HG03354 (cell line): ENCODE measurements around the gene VENTX.
A peak's percentile ranks its signal among the peaks of the same experiment; 100 is the strongest.

Experiments
- ATAC-seq: cut with Tn5 transposase; IDR thresholded peaks from one replicate; pipeline ENCODE4 v1.9.1; 2021; ENCODE audit warnings: mild to moderate bottlenecking; ENCODE audit not compliant: unreplicated experiment, poor library complexity, severe bottlenecking

Gene VENTX

GRCh38 chr10:133278577-133279265 lies 41.1 kb downstream of the VENTX start:
- ATAC-seq: peak; percentile 50

DNA sequence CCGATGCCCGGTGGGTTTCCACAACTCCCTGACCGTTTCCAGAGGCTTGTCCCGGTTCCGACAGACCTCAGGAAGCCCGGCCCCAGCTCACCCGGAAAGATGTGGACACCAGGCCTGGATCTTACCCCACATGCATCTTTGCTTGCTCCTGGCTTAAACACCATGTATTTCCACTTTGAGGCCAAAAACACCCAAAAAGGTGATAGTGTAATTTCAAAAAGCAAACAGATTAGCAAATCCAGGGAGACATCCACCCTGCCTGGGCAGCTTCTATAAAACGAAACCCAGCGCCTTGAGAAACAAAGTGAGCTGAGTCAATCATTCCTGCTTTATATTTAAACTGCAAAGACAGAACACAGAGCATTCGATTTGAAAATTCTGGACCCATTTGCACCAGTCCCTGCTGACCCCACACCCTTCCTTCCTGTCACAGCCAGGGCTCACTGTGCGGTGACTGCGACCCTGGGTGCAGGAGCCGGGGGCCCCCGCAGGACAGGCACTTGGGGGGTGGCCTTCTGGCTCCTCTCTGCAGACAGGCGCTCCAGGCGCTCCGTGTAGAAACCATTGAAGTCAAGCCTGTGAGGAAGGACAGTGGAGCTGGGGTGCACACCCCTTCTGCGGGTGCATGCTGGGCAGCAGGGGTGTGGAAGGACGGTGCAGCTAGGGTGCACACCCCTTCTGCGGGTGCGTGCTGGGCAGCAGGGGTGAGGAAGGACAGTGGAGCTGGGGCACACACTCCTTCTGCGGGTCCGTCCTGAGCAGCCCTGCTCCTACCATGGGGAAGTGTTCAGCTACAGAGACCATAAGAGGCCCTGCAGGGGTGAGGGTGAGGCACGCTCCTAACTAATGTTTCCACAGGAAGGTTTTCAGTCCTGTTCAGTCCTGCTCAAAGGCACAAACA lies 41.9 kb downstream of the VENTX start:
- ATAC-seq: no peak

DNA sequence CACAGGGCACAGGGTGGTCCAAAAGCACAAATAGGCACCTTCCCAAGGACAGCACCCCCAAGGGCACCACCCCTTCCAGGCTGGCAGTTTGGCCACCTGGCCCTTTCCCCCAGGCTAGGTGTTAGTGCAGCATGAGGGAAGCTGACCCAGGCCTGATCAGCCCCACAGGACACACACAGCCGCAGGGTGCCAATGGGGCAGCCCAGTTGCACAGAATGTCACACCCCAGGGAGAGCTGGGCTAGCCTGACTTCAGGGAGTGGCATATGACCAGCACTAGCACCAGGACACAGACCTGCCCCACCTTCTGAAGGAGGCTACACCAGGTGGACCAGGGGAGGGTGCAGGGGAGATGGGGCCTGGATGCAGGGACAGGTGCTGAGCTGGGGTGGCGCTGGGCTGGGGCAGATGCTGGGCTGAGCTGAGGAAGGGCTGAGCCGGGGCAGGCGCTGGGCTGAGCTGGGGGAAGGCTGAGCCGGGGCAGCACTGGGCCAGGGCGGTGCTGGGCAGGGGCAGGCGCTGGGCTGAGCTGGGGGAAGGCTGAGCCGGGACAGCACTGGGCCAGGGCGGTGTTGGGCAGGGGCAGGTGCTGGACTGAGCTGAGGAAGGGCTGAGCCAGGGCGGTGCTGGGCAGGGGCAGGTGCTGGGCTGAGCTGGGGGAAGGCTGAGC lies 42.9 kb downstream of the VENTX start:
- ATAC-seq: no peak

DNA sequence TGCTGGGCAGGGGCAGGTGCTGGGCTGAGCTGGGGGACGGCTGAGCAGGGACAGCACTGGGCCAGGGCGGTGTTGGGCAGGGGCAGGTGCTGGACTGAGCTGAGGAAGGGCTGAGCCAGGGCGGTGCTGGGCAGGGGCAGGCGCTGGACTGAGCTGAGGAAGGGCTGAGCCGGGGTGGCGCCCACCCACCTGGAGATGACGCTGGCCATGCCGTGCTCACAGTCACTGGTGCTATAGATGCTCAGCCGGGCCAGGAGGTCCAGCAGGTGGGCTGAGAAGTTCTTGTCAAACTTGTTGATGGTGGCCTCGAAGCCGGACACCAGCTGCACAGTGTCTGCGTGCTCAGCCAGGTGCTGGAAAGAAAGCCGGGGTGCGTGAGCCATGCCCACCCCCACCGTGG lies 43.4 kb downstream of the VENTX start:
- no peak for ATAC-seq

DNA sequence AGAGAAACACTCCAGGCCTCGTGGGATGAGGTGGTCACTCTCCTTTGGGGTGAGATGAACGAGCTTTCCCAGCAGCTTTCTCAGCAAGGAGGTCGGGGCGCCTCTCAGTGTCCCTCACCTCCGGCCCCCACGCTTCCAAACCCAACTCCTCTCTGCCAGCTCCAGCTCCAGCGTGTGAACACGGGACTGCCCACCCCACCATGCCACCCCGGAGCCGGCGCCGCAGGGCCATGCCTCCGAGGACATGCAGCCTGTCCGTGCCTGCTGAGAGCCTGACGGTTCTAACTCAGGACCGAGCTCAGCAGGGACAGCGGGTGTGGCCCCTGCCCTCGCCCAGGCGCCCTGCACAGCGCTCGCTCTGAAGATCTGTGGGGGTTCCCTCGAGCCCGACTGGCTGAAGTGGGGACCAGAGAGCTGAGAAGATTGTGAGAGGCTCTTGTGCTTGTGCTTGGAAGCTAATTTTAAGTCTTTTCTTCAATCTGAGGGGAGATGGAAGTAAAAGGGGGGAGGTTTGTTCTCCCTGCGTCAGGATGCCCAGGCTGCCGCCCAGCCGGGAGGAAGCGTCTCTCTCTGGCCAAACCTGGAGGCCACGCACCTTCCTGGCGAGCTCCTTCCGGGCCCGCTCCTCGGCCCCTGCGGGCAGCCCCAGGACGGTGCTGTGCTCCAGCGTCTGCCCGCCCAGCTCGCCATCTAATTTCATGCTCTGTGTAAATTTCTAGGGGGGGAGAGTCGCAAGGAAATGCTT lies 44.1 kb downstream of the VENTX start:
- ATAC-seq: no peak

DNA sequence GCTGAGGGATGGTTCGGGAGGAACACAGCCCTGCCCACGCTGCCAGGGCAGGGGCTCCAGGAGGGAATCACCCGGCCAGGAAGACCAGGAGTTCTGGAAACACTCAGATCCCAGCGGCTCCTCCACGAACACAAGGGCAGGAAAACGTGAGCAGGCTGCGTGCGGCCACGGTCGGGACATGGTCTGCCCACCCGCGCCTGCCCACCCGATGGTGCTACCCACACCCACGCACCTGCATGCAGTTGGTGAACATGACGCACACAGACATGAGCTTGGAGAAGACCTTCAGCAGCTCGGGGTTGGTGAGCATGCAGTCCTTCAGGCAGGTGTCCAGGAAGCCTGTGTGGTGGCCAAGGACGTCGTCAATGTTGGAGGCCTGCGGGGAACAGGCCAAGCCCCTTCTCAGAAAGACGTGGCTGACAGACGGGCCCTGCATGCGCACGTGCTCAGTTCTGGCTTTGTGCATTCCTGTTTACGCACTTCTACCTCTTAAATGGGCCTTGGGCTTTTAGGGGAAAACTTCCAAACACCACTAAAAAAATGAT lies 45.3 kb downstream of the VENTX start:
- no peak for ATAC-seq

- ATAC-seq: no peak
Observed at GRCh38 chr10:133283931-133284330, 46.3 kb downstream of the VENTX start.

GRCh38 chr10:133285217-133285616 lies 47.6 kb downstream of the VENTX start:
- no peak for ATAC-seq

- no peak for ATAC-seq
Observed at GRCh38 chr10:133286366-133286765, 48.7 kb downstream of the VENTX start.

DNA sequence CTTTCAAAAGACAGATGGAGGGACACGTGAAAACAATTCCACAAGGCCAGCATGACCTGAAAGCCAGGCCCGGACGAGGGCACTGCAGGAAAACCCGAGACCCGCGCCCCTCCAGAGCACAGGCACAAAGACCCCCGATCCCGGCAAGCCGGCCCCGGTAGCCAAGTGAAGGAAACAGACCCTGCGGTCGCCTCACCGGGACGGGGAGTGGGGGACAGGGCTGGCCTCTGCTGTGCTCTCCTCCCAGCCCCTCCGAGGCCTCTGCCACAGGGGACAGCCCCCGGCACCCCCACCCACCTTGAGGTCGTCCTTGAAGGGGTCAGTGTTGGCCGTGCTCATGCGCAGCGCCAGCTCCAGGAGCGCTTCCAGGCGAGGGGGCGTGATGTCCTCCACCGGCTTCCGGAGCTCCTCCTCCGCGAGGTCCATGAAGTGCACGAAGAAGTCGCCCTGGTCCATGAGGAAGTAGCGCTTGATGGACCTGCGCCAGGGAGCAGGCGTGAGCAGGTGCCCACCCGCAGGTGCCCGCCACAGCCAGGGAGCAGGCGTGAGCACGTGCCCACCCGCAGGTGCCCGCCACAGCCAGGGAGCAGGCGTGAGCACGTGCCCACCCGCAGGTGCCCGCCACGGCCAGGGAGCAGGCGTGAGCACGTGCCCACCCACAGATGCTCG lies 50.3 kb downstream of the VENTX start:
- ATAC-seq: no peak

- no peak for ATAC-seq
Observed at GRCh38 chr10:133289761-133290160, 52.1 kb downstream of the VENTX start.
